DMS53 treated with DMSO at 0.1 percent for 48 hours (cell line): ENCODE results near the gene EXD2.
"Not testable (repeated sequence)": the region's sequence is repeated elsewhere in the genome, so short reads cannot be mapped to it uniquely, and the experiment has no call there.

Experiments
- DNase-seq: peaks from one replicate; lab custom pipeline; 2025; ENCODE audit not compliant: unreplicated experiment; lab: John Stamatoyannopoulos, UW

EXD2 gene

GRCh38 chr14:69274321-69274720 is 83.0 kb downstream of the EXD2 start:
- DNase-seq = no peak

DNA sequence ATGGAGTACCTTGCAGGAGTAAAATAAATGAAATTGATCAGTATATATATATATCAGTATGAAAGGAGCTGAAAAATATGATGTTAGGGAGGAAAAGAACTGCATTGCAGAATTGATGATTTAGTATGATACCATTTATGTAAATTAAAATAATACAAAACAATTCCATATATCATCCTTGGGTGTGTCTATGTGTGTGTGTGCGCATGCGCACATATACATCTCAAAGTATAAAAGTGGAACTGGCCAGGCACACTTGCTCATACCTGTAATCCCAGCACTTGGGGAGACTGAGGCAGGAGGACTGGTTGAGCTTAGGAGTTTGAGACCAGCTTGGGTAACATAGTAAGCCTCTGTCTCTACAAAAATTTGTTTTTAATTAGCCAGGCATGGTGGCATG is 84.0 kb downstream of the EXD2 start:
- no peak for DNase-seq

DNA sequence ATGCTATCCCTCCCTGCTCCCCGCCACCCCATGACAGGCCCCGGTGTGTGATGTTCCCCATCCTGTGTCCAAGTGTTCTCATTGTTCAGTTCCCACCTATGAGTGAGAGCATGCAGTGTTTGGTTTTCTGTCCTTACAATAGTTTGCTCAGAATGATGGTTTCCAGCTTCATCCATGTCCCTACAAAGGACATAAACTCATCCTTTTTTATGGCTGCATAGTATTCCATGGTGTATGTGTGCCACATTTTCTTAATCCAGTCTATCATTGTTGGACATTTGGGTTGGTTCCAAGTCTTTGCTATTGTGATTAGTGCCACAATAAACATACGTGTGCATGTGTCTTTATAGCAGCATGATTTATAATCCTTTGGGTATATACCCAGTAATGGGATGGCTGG is 86.1 kb downstream of the EXD2 start:
- not testable (repeated sequence) for DNase-seq

DNA sequence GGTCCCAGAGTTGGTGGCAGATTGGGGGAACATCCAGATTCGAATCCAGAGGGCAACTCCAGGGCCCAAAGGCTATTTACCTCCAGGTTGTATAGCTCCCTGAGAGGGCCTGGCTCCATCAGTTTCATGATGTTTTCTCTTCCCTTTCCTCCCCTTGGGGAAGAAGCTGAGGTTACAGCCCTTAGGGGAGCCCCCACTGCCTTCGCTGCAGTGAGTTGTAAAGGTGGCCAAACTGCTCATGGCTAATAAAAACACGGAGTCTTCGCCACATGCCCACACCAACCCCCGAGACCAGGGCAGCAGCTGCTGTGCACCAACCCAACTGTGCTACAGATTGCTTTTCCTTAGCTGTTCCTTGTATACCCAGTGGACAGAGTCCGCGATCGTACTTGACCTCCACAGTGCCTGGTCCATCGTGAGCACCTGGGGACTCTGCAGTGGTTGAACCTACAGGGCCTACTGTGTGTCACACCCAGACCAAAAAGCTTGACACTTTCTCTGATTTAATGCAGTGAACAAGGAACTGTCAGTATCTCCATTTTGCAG is 89.5 kb downstream of the EXD2 start:
- no peak for DNase-seq

DNA sequence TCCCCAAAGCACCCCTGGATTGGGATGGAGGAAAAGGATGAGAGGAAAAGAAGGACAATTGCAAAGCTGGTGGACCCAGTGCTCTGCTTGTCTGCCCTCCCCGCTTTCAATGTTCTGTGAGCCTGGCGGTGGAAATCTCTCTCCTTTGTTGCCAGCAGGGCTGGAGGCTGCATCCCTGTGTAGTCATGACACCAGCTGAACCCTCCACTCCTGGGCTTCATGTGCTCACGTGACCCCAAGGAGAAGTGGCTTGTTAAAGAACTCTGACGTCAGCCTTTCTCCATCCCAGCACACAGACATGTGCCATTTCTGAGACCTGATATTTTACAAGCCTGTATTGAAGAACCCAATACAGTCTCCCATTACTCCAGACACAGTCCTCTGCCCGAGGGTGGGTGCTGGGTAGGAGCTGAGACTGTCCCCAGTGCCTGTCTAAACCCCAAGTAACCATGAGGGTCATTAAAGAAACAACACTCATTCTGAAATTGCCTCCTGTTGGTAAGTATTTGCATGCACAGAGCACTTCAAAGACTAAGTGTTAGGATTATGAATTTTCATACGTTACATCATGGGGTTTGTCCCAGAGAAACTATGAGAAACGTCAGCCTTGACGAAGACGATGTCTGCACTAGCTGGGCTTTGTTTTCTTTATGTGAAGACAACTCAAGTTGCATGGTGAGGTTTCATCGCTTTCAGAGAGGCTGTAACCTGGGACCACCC is 90.3 kb downstream of the EXD2 start:
- DNase-seq = peak; percentile 54

- DNase-seq = no peak
These were observed 91.2 kb downstream of the EXD2 start for GRCh38 chr14:69282448-69282847.

GRCh38 chr14:69284170-69284569 is 92.9 kb downstream of the EXD2 start:
- no peak for DNase-seq

- no peak for DNase-seq
These were observed 94.5 kb downstream of the EXD2 start for GRCh38 chr14:69285661-69286255.

- DNase-seq = no peak
These were observed 96.1 kb downstream of the EXD2 start for GRCh38 chr14:69287098-69288010.

GRCh38 chr14:69288011-69288771 is 96.9 kb downstream of the EXD2 start:
- no peak for DNase-seq

- DNase-seq = no peak
These were observed 97.8 kb downstream of the EXD2 start for GRCh38 chr14:69288956-69289705.

- DNase-seq = no peak
These were observed 98.7 kb downstream of the EXD2 start for GRCh38 chr14:69289811-69290520.

DNA sequence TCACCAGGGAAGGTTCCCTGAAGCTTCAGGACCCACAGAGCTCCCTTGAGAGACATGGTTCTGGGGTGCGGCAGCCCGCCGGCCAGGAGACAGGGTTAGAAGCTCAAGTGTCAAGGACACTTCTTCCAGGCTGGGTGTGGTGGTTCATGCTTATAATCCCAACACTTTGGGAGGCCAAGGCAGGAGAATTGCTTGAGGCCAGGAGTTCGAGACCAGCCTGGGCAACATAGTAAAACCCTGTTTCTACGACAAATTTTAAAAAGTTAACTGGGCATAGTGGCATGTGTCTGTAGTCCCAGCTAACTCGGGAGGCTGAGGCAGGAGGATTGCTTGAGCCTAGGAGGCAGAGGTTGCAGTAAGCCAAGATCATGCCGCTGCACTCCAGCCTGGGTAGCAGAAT is 99.6 kb downstream of the EXD2 start:
- DNase-seq = not testable (repeated sequence)

DNA sequence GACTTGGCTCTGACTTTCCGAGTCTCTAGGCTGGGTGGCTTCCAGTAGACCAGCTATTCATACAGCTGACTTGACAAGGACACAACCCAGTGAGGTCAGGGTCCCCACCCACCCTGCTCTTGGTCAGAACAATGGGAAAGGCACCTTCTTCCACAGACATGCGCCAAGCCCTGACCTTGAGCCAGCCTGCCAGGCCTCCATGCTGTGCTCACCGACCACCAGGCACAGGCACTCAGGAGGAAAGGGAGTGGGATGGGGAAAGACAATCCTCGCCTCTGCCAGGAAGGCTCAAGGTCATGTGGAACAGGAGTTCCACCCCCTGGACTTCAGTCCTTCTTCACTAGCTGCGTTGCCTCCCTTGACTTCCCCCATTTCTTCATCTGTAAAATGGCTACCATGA is 100.1 kb downstream of the EXD2 start:
- no peak for DNase-seq

GRCh38 chr14:69291891-69292561 is 100.7 kb downstream of the EXD2 start:
- no peak for DNase-seq
